Lower lobe of right lung (tissue), 2 donors: ENCODE measurements around the gene CCR7. TPM values are rescaled to one million over a fixed set of nuclear protein-coding genes. Genes with fewer than 3 reads are reported as not detected.
"Not testable (repeated sequence)": the region's sequence is repeated elsewhere in the genome, so short reads cannot be mapped to it uniquely, and the experiment has no call there.

Experiments
- ATAC-seq, 2 donors: fragments of 200-7000 bp; cut with Tn5 transposase; one replicate each; pipeline ENCODE4 v1.9.1; 2020 to 2022; ENCODE audit warnings: mild to moderate bottlenecking in 2 of 2, moderate library complexity in 2 of 2
- DNase-seq: peaks from one replicate; pipeline ENCODE4 v3.0.0-alpha.2; 2020
- H3K27ac ChIP-seq: fragments of 200-600 bp; one replicate; pipeline ENCODE4 v1.8.0; 2022
- H3K27me3 ChIP-seq: fragments of 200-600 bp; one replicate; pipeline ENCODE4 v1.8.0; 2022; ENCODE audit warnings: low read depth
- H3K36me3 ChIP-seq: fragments of 200-600 bp; one replicate; pipeline ENCODE4 v1.8.0; 2022; ENCODE audit warnings: mild to moderate bottlenecking
- H3K4me1 ChIP-seq: fragments of 200-600 bp; one replicate; pipeline ENCODE4 v1.8.0; 2022
- H3K4me3 ChIP-seq: fragments of 200-600 bp; one replicate; pipeline ENCODE4 v1.8.0; 2022; ENCODE audit warnings: mild to moderate bottlenecking
- H3K9me3 ChIP-seq: fragments of 200-600 bp; one replicate; pipeline ENCODE4 v1.8.0; 2022
- CTCF ChIP-seq: fragments of 200-600 bp; IDR thresholded peaks from one replicate; pipeline ENCODE4 v1.8.0; 2022; ENCODE audit warnings: antibody characterized with exemption, mild to moderate bottlenecking
- intact Hi-C: fragments of 100-400 bp; cut with DNase I; formaldehyde crosslinking; loops from one replicate; pipeline ENCODE4 v1.11.0; 2022
- total RNA-seq: library from RNA; stranded (reverse); fragmentation: NEBNext Ultra II Directional; extraction: Animal tissue kit (Norgen Biotek cat#: 25700); gene quantifications from one replicate; pipeline ENCODE4 v1.2.1, GENCODE V29; 2021
- donor health status: DM: no; HTN: yes; CAD: no; lungs with severe emphysema.

Gene CCR7
- total RNA-seq, 1 donor from 2014 or later, result 2.2 TPM

GRCh38 chr17:40579471-40579870 lies 14.2 kb upstream of the CCR7 start:
- no peaks in the 10 kb centered on the region for H3K36me3 ChIP-seq
- H3K27ac ChIP-seq, result no peak overlapping the region
- DNase-seq, result no peak
- peaks cover 22% of the 10 kb centered on the region for H3K4me1 ChIP-seq
- ATAC-seq, result no peak
- no peaks in the 10 kb centered on the region for H3K27me3 ChIP-seq
- peaks cover 5% of the 10 kb centered on the region for H3K9me3 ChIP-seq
- intact Hi-C loops, result no loop called here
- TF ChIP-seq CTCF, result no peak
- H3K4me3 ChIP-seq, result no peak overlapping the region

DNA sequence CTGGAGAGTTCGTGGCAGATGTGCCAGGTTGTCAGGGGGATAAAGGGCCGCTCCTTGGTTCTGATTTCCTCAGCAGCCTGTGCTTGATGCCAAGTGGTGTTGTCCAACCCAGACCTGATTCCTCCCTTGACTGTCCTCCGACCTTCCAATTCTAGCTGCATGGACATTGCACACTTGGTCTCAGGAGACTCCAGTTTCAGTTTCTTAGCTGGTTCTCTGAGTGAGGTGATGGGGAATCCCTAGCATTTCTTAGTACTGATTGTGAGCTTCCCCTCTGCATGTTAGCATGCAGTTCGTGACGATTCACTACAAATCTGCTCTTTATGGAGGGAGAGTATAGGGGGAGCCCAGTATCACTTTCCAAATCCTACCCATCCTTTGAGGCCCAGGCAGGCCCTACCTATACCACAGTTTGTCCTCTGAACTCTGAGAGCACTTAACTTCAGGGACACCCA lies 12.4 kb upstream of the CCR7 start:
- Histone ChIP-seq H3K4me3 (no peak overlapping the region), H3K36me3 (no peaks in the 10 kb centered on the region), H3K9me3 (peaks cover 17% of the 10 kb centered on the region), H3K27me3 (no peaks in the 10 kb centered on the region), H3K4me1 (peaks cover 14% of the 10 kb centered on the region), H3K27ac (no peak overlapping the region)
- intact Hi-C loops, result no loop called here
- ATAC-seq, result no peak
- no peak for DNase-seq
- TF ChIP-seq CTCF, result no peak

DNA sequence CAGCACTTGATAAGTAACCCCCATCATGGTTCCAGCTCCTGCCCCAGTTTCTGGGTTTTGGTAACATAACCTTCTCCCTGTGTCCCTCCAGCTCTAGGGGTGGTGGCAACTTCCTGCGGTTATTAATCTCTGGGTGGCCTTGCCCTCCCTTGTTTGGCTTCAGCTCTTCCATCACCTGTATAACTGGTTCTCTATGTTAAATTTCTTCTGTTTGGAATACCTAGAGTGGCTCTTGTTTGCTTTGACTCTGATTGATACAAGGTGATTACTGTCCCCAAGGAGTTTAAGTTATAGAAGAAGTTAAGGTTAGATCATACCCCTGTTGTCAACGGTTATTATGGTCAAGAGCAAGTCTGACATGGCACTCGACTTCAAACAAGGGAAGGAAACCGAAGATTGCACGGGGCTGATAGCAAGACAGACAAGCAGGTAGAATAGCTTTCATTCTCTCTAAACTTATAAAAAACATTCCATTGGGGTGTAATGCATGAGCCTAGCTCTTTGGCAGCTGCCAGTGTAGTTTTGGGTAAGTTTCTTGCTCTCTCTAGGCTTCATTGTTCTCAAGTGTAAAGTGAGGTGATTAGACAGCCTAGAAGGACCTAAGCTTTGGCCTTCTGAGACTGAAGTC lies 11.0 kb upstream of the CCR7 start:
- H3K4me1 ChIP-seq, result no peaks in the 10 kb centered on the region
- no peak for TF ChIP-seq CTCF
- no peaks in the 10 kb centered on the region for H3K27me3 ChIP-seq
- ATAC-seq (no peak), DNase-seq (no peak)
- no peak overlapping the region for H3K27ac ChIP-seq
- intact Hi-C loops, result no loop called here
- no peaks in the 10 kb centered on the region for H3K36me3 ChIP-seq
- H3K9me3 ChIP-seq, result peaks cover 17% of the 10 kb centered on the region
- no peak overlapping the region for H3K4me3 ChIP-seq

DNA sequence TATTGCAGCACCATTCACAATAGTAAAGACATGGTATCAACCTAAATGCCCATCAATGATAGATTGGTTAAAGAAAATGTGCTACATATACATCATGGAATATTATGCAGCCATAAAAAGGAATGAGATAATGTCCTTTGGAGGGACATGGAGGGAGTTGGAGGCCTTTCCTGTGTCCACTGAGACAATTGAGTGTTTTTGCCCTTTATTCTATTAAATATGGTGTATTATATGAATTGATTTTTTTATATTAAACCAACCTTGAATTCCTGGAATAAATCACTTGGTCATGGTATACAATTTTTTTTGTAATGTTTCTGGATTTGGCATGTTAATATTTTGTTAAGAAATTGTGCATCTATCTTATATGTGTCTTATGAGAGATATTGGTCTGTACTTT lies 9.0 kb upstream of the CCR7 start:
- no peak for TF ChIP-seq CTCF
- intact Hi-C loops, result no loop called here
- Histone ChIP-seq H3K4me3 (no peak overlapping the region), H3K27ac (no peak overlapping the region), H3K9me3 (peaks cover 17% of the 10 kb centered on the region), H3K27me3 (peaks cover under 1% of the 10 kb centered on the region), H3K36me3 (no peaks in the 10 kb centered on the region), H3K4me1 (no peaks in the 10 kb centered on the region)
- ATAC-seq (no peak), DNase-seq (no peak)

DNA sequence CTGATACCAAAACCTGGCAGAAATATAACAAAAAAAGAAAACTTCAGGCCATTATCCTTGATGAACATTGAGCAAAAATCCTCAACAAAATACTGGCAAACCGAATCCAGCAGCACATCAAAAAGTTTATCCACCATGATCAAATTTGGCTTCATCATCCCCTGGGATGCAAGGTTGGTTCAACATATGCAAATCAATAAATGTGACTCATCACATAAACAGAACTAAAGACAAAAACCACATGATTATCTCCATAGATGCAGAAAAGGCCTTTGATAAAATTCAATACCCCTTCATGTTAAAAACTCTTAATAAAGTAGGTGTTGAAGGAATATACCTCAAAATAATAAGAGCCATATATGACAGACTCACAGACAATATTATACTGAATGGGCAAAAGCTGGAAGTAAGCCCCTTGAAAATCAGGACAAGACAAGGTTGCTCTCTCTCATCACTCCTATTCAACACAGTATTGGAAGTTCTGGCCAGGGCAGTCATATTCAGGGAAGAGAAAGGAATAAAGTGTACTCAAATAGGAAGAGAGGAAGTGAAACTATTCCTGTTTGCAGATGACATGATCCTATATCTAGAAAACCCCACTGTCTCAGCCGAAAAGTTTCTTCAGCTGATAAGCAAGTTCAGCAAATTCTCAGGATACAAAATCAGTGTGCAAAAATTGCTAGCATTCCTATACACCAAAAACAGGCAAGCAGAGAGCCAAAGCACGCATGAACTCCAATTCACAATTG lies 7.1 kb upstream of the CCR7 start:
- ATAC-seq, intact Hi-C loops, H3K27me3 ChIP-seq, H3K27ac ChIP-seq, H3K4me3 ChIP-seq, DNase-seq, H3K4me1 ChIP-seq, H3K36me3 ChIP-seq: not testable (repeated sequence)
- peaks cover 17% of the 10 kb centered on the region for H3K9me3 ChIP-seq
